ENCODE data around the gene SCAANT1.

DNA sequence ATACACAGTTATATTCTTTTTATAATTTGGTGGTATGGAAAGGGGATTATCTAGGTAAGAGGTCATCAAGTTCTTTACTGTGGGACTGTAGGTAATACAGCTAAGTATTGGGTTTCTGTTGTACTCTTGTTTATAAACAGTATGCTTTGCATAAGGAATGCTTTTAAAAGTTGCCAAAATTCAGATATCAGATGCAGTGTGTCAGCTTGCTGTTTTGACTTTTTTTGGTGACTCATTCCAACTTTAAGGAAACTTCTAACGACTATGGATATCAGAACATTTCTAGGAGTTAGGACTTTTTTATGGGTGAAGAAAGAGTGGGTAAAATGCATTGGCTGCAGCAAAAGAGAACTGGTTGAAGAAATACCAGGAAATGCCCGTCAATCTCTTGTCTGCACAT lies 2.8 kb downstream of the SCAANT1 start:
- TF ChIP-seq, protein P1, sequence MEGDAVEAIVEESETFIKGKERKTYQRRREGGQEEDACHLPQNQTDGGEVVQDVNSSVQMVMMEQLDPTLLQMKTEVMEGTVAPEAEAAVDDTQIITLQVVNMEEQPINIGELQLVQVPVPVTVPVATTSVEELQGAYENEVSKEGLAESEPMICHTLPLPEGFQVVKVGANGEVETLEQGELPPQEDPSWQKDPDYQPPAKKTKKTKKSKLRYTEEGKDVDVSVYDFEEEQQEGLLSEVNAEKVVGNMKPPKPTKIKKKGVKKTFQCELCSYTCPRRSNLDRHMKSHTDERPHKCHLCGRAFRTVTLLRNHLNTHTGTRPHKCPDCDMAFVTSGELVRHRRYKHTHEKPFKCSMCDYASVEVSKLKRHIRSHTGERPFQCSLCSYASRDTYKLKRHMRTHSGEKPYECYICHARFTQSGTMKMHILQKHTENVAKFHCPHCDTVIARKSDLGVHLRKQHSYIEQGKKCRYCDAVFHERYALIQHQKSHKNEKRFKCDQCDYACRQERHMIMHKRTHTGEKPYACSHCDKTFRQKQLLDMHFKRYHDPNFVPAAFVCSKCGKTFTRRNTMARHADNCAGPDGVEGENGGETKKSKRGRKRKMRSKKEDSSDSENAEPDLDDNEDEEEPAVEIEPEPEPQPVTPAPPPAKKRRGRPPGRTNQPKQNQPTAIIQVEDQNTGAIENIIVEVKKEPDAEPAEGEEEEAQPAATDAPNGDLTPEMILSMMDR (conservative IDR thresholded peaks at IDR 0.05 in 1 of 2, IDR thresholded peaks at IDR 0.05 in 1 of 2; ENCODE audit: low read depth in 1 of 2, low read length in 2 of 2) = no peak
- no peak for TF ChIP-seq EZH2 (IDR thresholded peaks at IDR 0.05; ENCODE audit: low read length, missing control alignments)

Data from fibroblast of lung (primary cell).